Tibial nerve (tissue), 4 donors: ENCODE measurements around the gene CEP20. TPM values are rescaled to one million over a fixed set of nuclear protein-coding genes. Genes with fewer than 3 reads are reported as not detected.
"Not testable (repeated sequence)": the region's sequence is repeated elsewhere in the genome, so short reads cannot be mapped to it uniquely, and the experiment has no call there.

Experiments
- DNase-seq, 2 donors: peaks; one replicate each; pipeline ENCODE4 v3.0.0-alpha.2; 2019; ENCODE audit warnings: low spot score in 2 of 2
- H3K27ac ChIP-seq, 4 donors: fragments of 200-600 bp; sonication (generic) in 3 of 4; one replicate each; pipeline ENCODE4 v1.5.1; 2017 to 2019; ENCODE audit warnings: mild to moderate bottlenecking in 1 of 4
- H3K27me3 ChIP-seq, 2 donors: fragments of 200-600 bp; sonication (generic) in 1 of 2; one replicate each; pipeline versions ENCODE4 v1.5.1 to v1.6.0; 2017 to 2019
- H3K36me3 ChIP-seq, 3 donors: fragments of 200-600 bp; sonication (generic); one replicate each; pipeline ENCODE4 v1.5.1; 2018 to 2019
- H3K4me1 ChIP-seq, 4 donors: fragments of 200-600 bp; sonication (generic) in 3 of 4; one replicate each; pipeline ENCODE4 v1.5.1; 2017 to 2019
- H3K4me3 ChIP-seq, 4 donors: fragments of 200-600 bp; sonication (generic) in 3 of 4; one replicate each; pipeline ENCODE4 v1.5.1; 2017 to 2019; ENCODE audit warnings: mild to moderate bottlenecking in 1 of 4, moderate library complexity in 1 of 4
- H3K9me3 ChIP-seq, 4 donors: fragments of 200-600 bp; sonication (generic) in 3 of 4; one replicate each; pipeline ENCODE4 v1.5.1; 2017 to 2019
- CTCF ChIP-seq, 5 experiments: fragments of 200-600 bp in 3 of 5; fragments of 450-650 bp in 2 of 5; sonication (generic) in 3 of 5; IDR thresholded peaks; one replicate each; pipeline ENCODE4 v1.5.1; 2016 to 2019; ENCODE audit warnings: antibody characterized with exemption in 5 of 5, mild to moderate bottlenecking in 3 of 5, moderate library complexity in 2 of 5
- EP300 ChIP-seq, 2 donors: sonication (generic); formaldehyde crosslinking; IDR thresholded peaks; one replicate each; pipeline ENCODE4 v1.6.1; 2017; ENCODE audit warnings: antibody characterized with exemption in 2 of 2, mild to moderate bottlenecking in 1 of 2
- POLR2A ChIP-seq, 2 donors: fragments of 450-650 bp; IDR thresholded peaks; one replicate each; pipeline ENCODE4 v1.6.1; 2017; ENCODE audit warnings: antibody characterized with exemption in 2 of 2, mild to moderate bottlenecking in 2 of 2, moderate library complexity in 2 of 2
- WGBS, 2 donors: methylation state at CpG; one replicate each; pipeline ENCODE4 v1.1.5; 2018; 5-methylcytosine and 5-hydroxymethylcytosine counted together
- total RNA-seq, 4 donors: library from RNA; depleted of rRNA; stranded (reverse); fragments of >200 nt; gene quantifications; one replicate each; pipeline ENCODE4 v1.1.0, GENCODE V29; 2016

Gene CEP20
- total RNA-seq, 4 donors from 2014 or later = 23.7 to 42.0 (median 25.0) TPM

GRCh38 chr16:15849209-15849981 lies 39.0 kb downstream of the CEP20 start:
- WGBS, 2 donors = 79% methylated on average over 12 of the region's 12 CpGs
- Histone ChIP-seq H3K27ac (no peak overlapping the region), H3K9me3 (no peaks in the 10 kb centered on the region), H3K4me1 (no peaks in the 10 kb centered on the region), H3K4me3 (no peak overlapping the region), H3K27me3 (peaks cover 0 to 10% of the 10 kb centered on the region in 2 donors), H3K36me3 (no peaks in the 10 kb centered on the region)
- no peak for DNase-seq
- TF ChIP-seq EP300 (IDR thresholded peaks at IDR 0.05) = no peak

GRCh38 chr16:15847611-15848175 lies 40.7 kb downstream of the CEP20 start:
- H3K27me3 ChIP-seq = no peaks in the 10 kb centered on the region
- no peak for TF ChIP-seq CTCF (IDR thresholded peaks at IDR 0.05)
- no peak for TF ChIP-seq POLR2A (IDR thresholded peaks at IDR 0.05)
- no peak for TF ChIP-seq EP300 (IDR thresholded peaks at IDR 0.05)
- WGBS, 2 donors = 44 to 59% methylated on average over 9 of the region's 9 CpGs
- no peak overlapping the region for H3K27ac ChIP-seq
- no peak overlapping the region for H3K4me3 ChIP-seq
- no peaks in the 10 kb centered on the region for H3K9me3 ChIP-seq
- DNase-seq = no peak
- H3K4me1 ChIP-seq = no peaks in the 10 kb centered on the region
- H3K36me3 ChIP-seq = no peaks in the 10 kb centered on the region

GRCh38 chr16:15846510-15846909 lies 41.9 kb downstream of the CEP20 start:
- H3K4me1 ChIP-seq = no peaks in the 10 kb centered on the region
- DNase-seq = no peak
- no peaks in the 10 kb centered on the region for H3K27me3 ChIP-seq
- H3K27ac ChIP-seq = no peak overlapping the region
- H3K9me3 ChIP-seq = no peaks in the 10 kb centered on the region
- H3K36me3 ChIP-seq = no peaks in the 10 kb centered on the region
- TF ChIP-seq EP300 (IDR thresholded peaks at IDR 0.05) = no peak
- no peak for TF ChIP-seq CTCF (IDR thresholded peaks at IDR 0.05)
- no peak for TF ChIP-seq POLR2A (IDR thresholded peaks at IDR 0.05)
- H3K4me3 ChIP-seq = no peak overlapping the region
- 81 to 84% methylated on average over 4 of the region's 4 CpGs for WGBS, 2 donors

DNA sequence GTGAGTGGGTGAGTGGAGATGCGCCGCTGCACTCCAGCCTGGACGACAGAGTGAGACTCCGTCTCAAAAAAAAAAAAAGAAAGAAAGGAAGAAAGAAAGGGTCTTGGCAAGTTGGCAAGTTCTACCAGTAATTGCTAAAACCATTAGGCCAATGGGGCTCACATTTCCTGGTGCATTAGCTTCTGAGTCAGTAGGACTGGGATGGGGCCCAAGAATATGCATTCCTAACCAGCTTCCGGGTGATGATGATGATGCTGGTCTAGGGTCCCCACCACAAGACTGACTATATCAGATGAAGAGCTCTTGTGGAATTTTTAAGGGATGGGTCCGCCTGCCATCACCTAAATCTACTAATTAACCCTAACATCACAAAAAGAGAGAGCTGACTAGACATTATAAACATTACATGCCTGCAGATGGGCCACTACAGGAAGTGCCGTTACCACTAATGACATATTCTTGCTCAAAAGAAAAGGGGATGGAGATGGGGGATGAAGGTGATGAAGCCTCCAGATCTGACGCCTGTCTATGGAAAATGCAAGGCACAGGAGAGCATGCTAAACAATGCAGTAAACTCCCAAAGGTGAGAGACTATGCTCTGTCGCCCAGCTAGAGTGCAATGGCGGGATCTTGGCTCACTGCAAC lies 44.6 kb downstream of the CEP20 start:
- Histone ChIP-seq H3K36me3 (no peaks in the 10 kb centered on the region), H3K27ac (no peak overlapping the region), H3K4me3 (no peak overlapping the region), H3K9me3 (no peaks in the 10 kb centered on the region), H3K27me3 (no peaks in the 10 kb centered on the region), H3K4me1 (no peaks in the 10 kb centered on the region)
- WGBS, 2 donors = 83 to 85% methylated on average over 10 of the region's 10 CpGs
- DNase-seq = no peak
- TF ChIP-seq EP300 (IDR thresholded peaks at IDR 0.05) (no peak), POLR2A (IDR thresholded peaks at IDR 0.05) (no peak), CTCF (IDR thresholded peaks at IDR 0.05) (no peak)

DNA sequence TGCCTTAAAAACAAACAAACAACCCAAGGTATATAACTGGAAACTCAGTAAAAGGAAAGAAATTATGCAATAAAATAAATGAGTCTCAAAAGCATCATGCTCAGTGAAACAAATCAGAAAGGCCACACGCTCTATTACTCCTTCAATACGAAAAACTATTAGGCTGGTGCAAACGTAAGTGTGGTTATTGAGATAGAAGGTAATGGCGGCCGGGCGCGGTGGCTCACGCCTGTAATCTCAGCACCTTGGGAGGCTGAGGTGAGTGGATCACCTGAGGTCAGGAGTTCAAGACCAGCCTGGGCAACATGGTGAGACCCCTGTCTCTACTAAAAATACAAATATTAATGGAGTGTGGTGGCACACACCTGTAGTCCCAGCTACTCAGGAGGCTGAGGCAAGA lies 49.2 kb downstream of the CEP20 start:
- not testable (repeated sequence) for H3K4me3 ChIP-seq, H3K27ac ChIP-seq, H3K9me3 ChIP-seq, H3K36me3 ChIP-seq, H3K4me1 ChIP-seq, H3K27me3 ChIP-seq, DNase-seq
- WGBS, 2 donors = 91 to 92% methylated on average over 8 of the region's 8 CpGs

DNA sequence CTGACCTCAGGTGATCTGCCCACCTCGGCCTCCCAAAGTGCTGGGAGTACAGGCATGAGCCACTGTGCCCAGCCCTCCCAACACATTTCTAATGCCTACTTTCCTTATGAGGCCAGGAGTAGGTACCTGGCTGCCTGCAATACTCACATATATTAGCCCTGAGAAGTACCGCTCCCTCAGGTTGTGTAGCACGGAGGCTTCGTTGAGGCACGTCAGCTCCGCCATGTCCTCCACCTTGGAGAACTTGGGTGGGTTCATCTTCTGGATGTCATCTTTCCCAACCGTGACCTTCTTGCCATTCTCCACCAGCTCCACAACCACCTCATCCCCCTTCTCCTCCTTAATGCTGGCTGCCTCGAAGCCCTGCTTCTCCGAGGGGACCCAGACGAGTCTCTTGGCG lies 50.6 kb downstream of the CEP20 start:
- TF ChIP-seq EP300 (IDR thresholded peaks at IDR 0.05) = no peak
- TF ChIP-seq POLR2A (IDR thresholded peaks at IDR 0.05) = no peak
- no peak for TF ChIP-seq CTCF (IDR thresholded peaks at IDR 0.05)
- Histone ChIP-seq H3K36me3 (no peaks in the 10 kb centered on the region), H3K27me3 (no peaks in the 10 kb centered on the region), H3K27ac (no peak overlapping the region), H3K4me3 (no peak overlapping the region), H3K9me3 (no peaks in the 10 kb centered on the region), H3K4me1 (no peaks in the 10 kb centered on the region)
- DNase-seq = no peak
- WGBS, 2 donors = 93% methylated on average over 11 of the region's 11 CpGs
